Stomach (tissue), 9 donors: ENCODE measurements around the gene PNPLA2. TPM values are rescaled to one million over a fixed set of nuclear protein-coding genes. Genes with fewer than 3 reads are reported as not detected.
A peak's percentile ranks its signal among the peaks of the same experiment; 100 is the strongest.

Experiments
- DNase-seq, 2 donors: peaks; one replicate each; pipeline versions ENCODE4 v3.0.0 to v3.0.0-alpha.2; 2013 to 2019
- H3K27ac ChIP-seq, 5 donors: fragments of 200-600 bp in 4 of 5; sonication (generic) in 4 of 5; one replicate each; pipeline ENCODE4 v1.5.1; 2013 to 2019; ENCODE audit warnings: mild to moderate bottlenecking in 1 of 5, moderate library complexity in 1 of 5
- H3K27me3 ChIP-seq, 3 donors: fragments of 200-600 bp; sonication (generic); one replicate each; pipeline ENCODE4 v1.5.1; 2017 to 2019; ENCODE audit warnings: mixed run types in 1 of 3
- H3K36me3 ChIP-seq, 4 donors: fragments of 200-600 bp; sonication (generic); 1 replicate in 3 of 4; 2 replicates in 1 of 4; pipeline ENCODE4 v1.5.1; 2016 to 2019
- H3K4me1 ChIP-seq, 4 donors: fragments of 200-600 bp; sonication (generic); one replicate each; pipeline ENCODE4 v1.5.1; 2016 to 2019
- H3K4me3 ChIP-seq, 4 donors: fragments of 200-600 bp; sonication (generic) in 3 of 4; one replicate each; pipeline ENCODE4 v1.5.1; 2016 to 2019; ENCODE audit warnings: mild to moderate bottlenecking in 1 of 4
- H3K9me3 ChIP-seq, 4 donors: fragments of 200-600 bp; sonication (generic); one replicate each; pipeline ENCODE4 v1.5.1; 2016 to 2019
- EP300 ChIP-seq: sonication (generic); formaldehyde crosslinking; IDR thresholded peaks from one replicate; pipeline ENCODE4 v1.6.1; 2017; ENCODE audit warnings: antibody characterized with exemption
- POLR2A ChIP-seq, 4 donors: fragments of 450-650 bp; IDR thresholded peaks; one replicate each; pipeline ENCODE4 v1.6.1; 2016; ENCODE audit warnings: antibody characterized with exemption in 4 of 4, control low read depth in 2 of 4, mild to moderate bottlenecking in 1 of 4, moderate library complexity in 1 of 4
- POLR2AphosphoS5 ChIP-seq, 3 donors: sonication (generic); formaldehyde crosslinking; IDR thresholded peaks; one replicate each; pipeline ENCODE4 v1.6.1; 2016; ENCODE audit warnings: antibody characterized with exemption in 3 of 3
- WGBS, 5 donors: extraction: QIAGEN DNeasy Blood & Tissue Kit in 3 of 5; methylation state at CpG; one replicate each; pipeline versions ENCODE4 v1.1.5 to v1.1.7; 2013 to 2018; 5-methylcytosine and 5-hydroxymethylcytosine counted together
- intact Hi-C: fragments of 100-400 bp; cut with DNase I; formaldehyde crosslinking; loops from one replicate; pipeline ENCODE4 v1.15.1; 2023; ENCODE audit warnings: low total_unique reads
- polyA plus RNA-seq, 3 donors: library from polyadenylated mRNA; stranded (reverse); fragments of 200-250 nt; gene quantifications; one replicate each; pipeline ENCODE4 v1.2.3, GENCODE V29; 2013
- total RNA-seq, 5 donors: library from RNA; depleted of rRNA; stranded (reverse); fragments of >200 nt; gene quantifications; one replicate each; pipeline versions ENCODE4 v1.1.0 to v1.2.3, GENCODE V29; 2014 to 2016
- TF ChIP-seq, protein P1 (sequence below), 7 experiments: fragments of 450-650 bp in 4 of 7; fragments of 200-600 bp in 3 of 7; sonication (generic) in 3 of 7; IDR thresholded peaks; one replicate each; pipeline ENCODE4 v1.5.1; 2016 to 2019; ENCODE audit warnings: antibody characterized with exemption in 7 of 7, control low read depth in 2 of 7, mild to moderate bottlenecking in 1 of 7
- donor health status: healthy with polysubstance abuse.
- donor health status: Bipolar disorder and iron deficiency.
- donor health status: healthy.

The PNPLA2 gene
- total and polyA plus RNA-seq, 8 donors: 33.4 to 385 (median 82.9) TPM

DNA sequence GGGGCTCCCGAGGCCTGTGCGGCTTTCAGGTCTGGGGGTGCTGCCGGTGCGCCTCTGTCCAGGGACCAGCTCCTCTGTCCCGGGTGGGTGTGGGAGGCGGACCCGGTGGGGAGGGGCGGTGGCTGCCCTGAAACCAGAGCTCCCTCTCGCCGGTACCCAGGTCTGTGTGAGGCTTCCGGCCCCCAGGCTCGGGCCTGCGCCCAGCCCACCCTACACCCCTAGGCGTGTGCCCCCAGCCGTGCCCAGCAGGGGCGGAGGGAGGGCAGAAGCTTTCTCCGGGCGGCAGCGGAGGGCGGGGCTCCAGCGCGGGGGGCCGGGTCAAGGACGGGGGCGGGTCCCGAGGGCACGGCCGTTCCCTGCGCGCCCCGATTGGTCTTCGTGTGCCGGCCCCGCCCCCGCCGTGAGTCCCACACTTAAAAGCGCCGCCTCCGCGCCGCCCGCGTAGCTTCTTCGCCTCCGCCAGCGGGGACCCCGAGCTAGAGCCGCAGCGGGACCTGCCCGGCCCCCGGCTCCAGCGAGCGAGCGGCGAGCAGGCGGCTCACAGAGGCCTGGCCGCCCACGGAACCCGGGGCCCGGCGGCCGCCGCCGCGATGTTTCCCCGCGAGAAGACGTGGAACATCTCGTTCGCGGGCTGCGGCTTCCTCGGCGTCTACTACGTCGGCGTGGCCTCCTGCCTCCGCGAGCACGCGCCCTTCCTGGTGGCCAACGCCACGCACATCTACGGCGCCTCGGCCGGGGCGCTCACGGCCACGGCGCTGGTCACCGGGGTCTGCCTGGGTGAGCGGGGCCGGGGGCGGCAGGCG lies 616 bp downstream of the PNPLA2 start:
- DNase-seq: peak; percentile 96 to 97
- intact Hi-C loops: no loop called here
- Histone ChIP-seq H3K27me3 (peaks cover 0 to 7% (median 0%) of the 10 kb centered on the region in 3 donors), H3K4me3 (peak overlapping the region; percentile 72 to 97 (median 94)), H3K36me3 (peaks cover 21 to 44% (median 40%) of the 10 kb centered on the region in 4 donors), H3K4me1 (peaks cover 40 to 54% (median 50%) of the 10 kb centered on the region in 4 donors), H3K27ac (peak overlapping the region; percentile 94 to 98 (median 96)), H3K9me3 (no peaks in the 10 kb centered on the region)
- WGBS, 5 donors: 1 to 5% (median 1%) methylated on average over 15 to 96 of the region's 96 CpGs
- TF ChIP-seq, protein P1, sequence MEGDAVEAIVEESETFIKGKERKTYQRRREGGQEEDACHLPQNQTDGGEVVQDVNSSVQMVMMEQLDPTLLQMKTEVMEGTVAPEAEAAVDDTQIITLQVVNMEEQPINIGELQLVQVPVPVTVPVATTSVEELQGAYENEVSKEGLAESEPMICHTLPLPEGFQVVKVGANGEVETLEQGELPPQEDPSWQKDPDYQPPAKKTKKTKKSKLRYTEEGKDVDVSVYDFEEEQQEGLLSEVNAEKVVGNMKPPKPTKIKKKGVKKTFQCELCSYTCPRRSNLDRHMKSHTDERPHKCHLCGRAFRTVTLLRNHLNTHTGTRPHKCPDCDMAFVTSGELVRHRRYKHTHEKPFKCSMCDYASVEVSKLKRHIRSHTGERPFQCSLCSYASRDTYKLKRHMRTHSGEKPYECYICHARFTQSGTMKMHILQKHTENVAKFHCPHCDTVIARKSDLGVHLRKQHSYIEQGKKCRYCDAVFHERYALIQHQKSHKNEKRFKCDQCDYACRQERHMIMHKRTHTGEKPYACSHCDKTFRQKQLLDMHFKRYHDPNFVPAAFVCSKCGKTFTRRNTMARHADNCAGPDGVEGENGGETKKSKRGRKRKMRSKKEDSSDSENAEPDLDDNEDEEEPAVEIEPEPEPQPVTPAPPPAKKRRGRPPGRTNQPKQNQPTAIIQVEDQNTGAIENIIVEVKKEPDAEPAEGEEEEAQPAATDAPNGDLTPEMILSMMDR (IDR thresholded peaks at IDR 0.05): peak in 5 of 7 experiments; percentile 9 to 42 (median 15)
- peak in 1 of 4 donors; percentile 16 for TF ChIP-seq POLR2A (IDR thresholded peaks at IDR 0.05)
- peak; percentile 29 to 93 (median 93) for TF ChIP-seq POLR2AphosphoS5 (IDR thresholded peaks at IDR 0.05)
- TF ChIP-seq EP300: no peak

DNA sequence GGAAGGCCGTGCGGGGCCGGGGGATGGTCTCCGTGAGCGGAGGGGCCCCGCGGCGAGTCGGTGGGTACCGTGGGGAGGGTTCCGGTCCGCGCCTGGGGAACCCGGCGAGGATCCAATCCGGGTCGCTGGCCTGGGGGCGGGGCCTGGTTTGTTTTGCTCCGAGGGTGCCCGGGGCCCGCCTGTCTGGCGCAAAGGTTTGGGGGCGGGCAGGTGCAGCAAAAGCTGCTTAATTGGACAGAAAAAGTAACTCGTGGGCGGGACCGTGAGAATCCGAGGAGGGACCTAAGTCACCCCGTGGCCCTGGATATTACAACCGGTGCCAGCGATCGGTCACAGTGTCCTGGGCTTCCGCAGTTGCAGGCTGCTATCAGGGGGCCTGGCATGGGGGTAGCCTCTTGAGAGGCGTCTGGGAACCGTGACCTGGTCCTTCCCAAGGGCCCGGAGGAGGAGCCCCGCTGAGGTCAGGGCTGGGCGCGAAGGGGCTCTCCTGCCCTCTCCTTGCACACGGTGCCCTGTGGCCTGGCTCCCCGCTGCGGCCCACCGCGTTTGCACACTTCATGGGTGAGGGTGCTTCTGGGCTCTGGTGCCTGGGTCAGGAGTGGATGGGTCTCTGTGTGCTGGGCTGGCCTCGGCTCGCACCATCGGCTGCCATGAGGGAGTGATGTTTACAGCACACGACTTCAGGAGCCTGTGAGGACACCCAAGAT lies 1.4 kb downstream of the PNPLA2 start:
- Histone ChIP-seq H3K4me1 (peaks cover 48 to 61% (median 57%) of the 10 kb centered on the region in 4 donors), H3K36me3 (peaks cover 29 to 46% (median 41%) of the 10 kb centered on the region in 4 donors), H3K4me3 (peak overlapping the region; percentile 72 to 97 (median 94)), H3K27ac (peak overlapping the region; percentile 94 to 98 (median 96)), H3K9me3 (no peaks in the 10 kb centered on the region), H3K27me3 (peaks cover 0 to 13% (median 0%) of the 10 kb centered on the region in 3 donors)
- intact Hi-C loops: no loop called here
- WGBS, 5 donors: 1 to 3% (median 2%) methylated on average over 31 to 47 of the region's 47 CpGs
- TF ChIP-seq POLR2AphosphoS5 (IDR thresholded peaks at IDR 0.05): peak in 2 of 3 donors; percentile 54 to 63
- TF ChIP-seq, protein P1 (IDR thresholded peaks at IDR 0.05): no peak
- peak; percentile 95 to 97 for DNase-seq

DNA sequence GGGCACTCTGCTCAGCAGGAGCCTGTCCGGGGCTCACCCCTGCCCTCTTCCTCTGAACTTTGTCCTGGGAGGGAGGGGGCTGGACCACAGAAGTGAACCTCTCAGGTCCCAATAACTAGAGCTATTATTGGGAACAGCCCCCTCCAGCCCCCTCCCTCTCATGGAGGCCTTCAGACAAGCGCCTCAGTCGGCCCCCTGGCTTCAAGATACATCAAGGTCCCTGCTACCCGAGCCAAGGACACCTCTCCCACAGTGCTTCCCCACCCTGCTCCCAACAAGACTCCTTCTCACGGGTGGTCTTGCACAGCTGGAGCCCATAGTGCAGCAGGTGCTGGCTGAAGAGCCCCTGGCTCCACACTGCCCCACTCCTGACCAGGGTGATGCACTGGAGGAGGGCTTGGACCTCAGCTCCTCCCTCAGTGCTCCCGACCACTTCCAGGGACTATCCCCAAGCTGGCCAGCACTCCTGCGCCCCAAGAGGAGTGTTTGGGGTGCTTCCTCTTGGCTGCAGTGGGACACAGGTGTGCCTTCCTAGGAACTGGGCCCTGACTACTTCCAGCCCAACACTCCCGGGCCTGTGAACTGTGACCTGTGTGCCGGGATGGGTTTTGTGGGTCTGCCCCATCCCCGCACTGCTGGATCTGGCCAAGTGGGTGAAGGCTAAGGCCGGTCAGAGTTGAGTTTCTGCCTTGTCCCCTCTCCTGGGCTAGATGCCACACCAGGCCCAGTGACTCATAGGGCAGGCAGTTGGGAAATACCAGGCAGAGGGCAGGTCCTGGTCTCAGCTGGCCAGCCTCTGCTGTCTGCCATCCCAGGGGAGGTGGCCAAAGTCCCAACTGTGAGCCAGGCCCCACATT lies 2.2 kb downstream of the PNPLA2 start:
- peak overlapping the region; percentile 72 to 97 (median 94) for H3K4me3 ChIP-seq
- peak overlapping the region; percentile 94 to 98 (median 96) for H3K27ac ChIP-seq
- H3K27me3 ChIP-seq: peaks cover 0 to 21% (median 0%) of the 10 kb centered on the region in 3 donors
- peak; percentile 72 to 90 for DNase-seq
- H3K36me3 ChIP-seq: peaks cover 32 to 46% (median 43%) of the 10 kb centered on the region in 4 donors
- 26 to 54% (median 41%) methylated on average over 10 to 11 of the region's 11 CpGs for WGBS, 5 donors
- peak; percentile 27 for TF ChIP-seq EP300
- TF ChIP-seq POLR2A (IDR thresholded peaks at IDR 0.05): no peak
- peak; percentile 58 to 86 (median 71) for TF ChIP-seq POLR2AphosphoS5 (IDR thresholded peaks at IDR 0.05)
- no peaks in the 10 kb centered on the region for H3K9me3 ChIP-seq
- H3K4me1 ChIP-seq: peaks cover 51 to 69% (median 64%) of the 10 kb centered on the region in 4 donors
- intact Hi-C loops: no loop called here

DNA sequence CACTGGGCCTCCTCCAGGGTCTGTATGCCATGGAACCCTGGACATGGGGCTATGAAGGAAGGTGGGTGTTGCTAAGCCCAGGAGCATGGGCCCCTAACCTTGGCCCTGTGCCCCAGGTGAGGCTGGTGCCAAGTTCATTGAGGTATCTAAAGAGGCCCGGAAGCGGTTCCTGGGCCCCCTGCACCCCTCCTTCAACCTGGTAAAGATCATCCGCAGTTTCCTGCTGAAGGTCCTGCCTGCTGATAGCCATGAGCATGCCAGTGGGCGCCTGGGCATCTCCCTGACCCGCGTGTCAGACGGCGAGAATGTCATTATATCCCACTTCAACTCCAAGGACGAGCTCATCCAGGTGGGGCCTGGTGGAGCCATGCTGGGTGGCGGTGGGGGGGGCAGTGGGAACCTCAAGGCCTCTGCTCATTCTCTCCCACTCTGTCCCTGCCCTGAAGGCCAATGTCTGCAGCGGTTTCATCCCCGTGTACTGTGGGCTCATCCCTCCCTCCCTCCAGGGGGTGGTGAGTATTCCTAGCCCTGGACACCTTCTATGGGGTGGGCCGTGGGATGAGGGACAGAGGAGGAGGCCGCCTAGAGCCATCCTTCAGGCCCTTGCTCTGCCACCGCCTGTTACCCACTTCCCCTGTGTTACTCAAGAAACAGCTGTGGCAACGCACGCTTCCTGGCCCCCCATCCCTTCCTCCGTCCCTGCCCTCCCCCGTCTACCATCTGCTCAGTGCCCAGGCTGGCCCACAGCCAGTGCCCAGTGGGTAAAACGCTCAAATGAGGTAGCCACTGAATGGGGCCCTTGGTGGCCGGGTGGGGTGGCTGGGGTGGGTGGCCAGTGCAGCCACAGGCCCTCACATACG lies 3.0 kb downstream of the PNPLA2 start:
- peaks cover 60 to 78% (median 72%) of the 10 kb centered on the region in 4 donors for H3K4me1 ChIP-seq
- peak overlapping the region in 3 of 4 donors; percentile 72 to 96 (median 92) for H3K4me3 ChIP-seq
- peaks cover 32 to 44% (median 43%) of the 10 kb centered on the region in 4 donors for H3K36me3 ChIP-seq
- intact Hi-C loops: no loop called here
- no peaks in the 10 kb centered on the region for H3K9me3 ChIP-seq
- no peak for DNase-seq
- 55 to 68% (median 62%) methylated on average over 21 to 22 of the region's 22 CpGs for WGBS, 5 donors
- peaks cover 0 to 30% (median under 1%) of the 10 kb centered on the region in 3 donors for H3K27me3 ChIP-seq
- peak overlapping the region; percentile 94 to 98 (median 96) for H3K27ac ChIP-seq
- no peak for TF ChIP-seq POLR2A (IDR thresholded peaks at IDR 0.05)
- TF ChIP-seq POLR2AphosphoS5 (IDR thresholded peaks at IDR 0.05): no peak
- TF ChIP-seq, protein P1 (IDR thresholded peaks at IDR 0.05): no peak
- TF ChIP-seq EP300: no peak
